Adrenal gland (tissue), 5 donors: ENCODE measurements around the gene TMC1.

Experiments used
- POLR2A ChIP-seq, 2 donors: fragments of 450-650 bp; IDR thresholded peaks; one replicate each; pipeline ENCODE4 v1.6.1; 2017; ENCODE audit warnings: antibody characterized with exemption in 2 of 2, mild to moderate bottlenecking in 2 of 2, moderate library complexity in 1 of 2
- TF ChIP-seq, protein P1 (sequence below), 6 experiments: fragments of 450-650 bp in 4 of 6; fragments of 200-600 bp in 2 of 6; sonication (generic) in 1 of 6; IDR thresholded peaks; 1 replicate in 5 of 6; 2 replicates in 1 of 6; pipeline versions ENCODE4 v1.5.1 to v1.8.0; 2016 to 2021; ENCODE audit warnings: antibody characterized with exemption in 6 of 6, mild to moderate bottlenecking in 2 of 6, moderate library complexity in 1 of 6
- donor health status: DM: no; HTN: no; CAD: no.

- TF ChIP-seq, protein P1, sequence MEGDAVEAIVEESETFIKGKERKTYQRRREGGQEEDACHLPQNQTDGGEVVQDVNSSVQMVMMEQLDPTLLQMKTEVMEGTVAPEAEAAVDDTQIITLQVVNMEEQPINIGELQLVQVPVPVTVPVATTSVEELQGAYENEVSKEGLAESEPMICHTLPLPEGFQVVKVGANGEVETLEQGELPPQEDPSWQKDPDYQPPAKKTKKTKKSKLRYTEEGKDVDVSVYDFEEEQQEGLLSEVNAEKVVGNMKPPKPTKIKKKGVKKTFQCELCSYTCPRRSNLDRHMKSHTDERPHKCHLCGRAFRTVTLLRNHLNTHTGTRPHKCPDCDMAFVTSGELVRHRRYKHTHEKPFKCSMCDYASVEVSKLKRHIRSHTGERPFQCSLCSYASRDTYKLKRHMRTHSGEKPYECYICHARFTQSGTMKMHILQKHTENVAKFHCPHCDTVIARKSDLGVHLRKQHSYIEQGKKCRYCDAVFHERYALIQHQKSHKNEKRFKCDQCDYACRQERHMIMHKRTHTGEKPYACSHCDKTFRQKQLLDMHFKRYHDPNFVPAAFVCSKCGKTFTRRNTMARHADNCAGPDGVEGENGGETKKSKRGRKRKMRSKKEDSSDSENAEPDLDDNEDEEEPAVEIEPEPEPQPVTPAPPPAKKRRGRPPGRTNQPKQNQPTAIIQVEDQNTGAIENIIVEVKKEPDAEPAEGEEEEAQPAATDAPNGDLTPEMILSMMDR (IDR thresholded peaks at IDR 0.05) = no peak
- no peak for TF ChIP-seq POLR2A (IDR thresholded peaks at IDR 0.05)
Observed at GRCh38 chr9:72643651-72644050, 122.2 kb downstream of the TMC1 start.
